ENCODE results near the gene DUSP21. TPM values are rescaled to one million over a fixed set of nuclear protein-coding genes. Genes with fewer than 3 reads are reported as not detected.

DUSP21 gene
- total RNA-seq (not detected in 2 replicates), polyA plus RNA-seq (not detected in 2 replicates), polyA minus RNA-seq (not detected in 2 replicates)
- total RNA-seq (2013) = not detected

GRCh38 chrX:44843753-44844152 is at the start of gene DUSP21:
Gene DUSP21, plus strand, starts transcription at chrX:44844021. Its CDS starts 112 bp downstream, at chrX:44844133.
- Mint-ChIP-seq H3K9me3 (ENCODE audit: insufficient read depth) (no peaks in the 10 kb centered on the region), H3K4me1 (no peaks in the 10 kb centered on the region), H3K27ac (no peak within 1 kb of the TSS), H3K4me3 (no peak within 1 kb of the TSS), H3K27me3 (no peaks in the 10 kb centered on the region)
- Histone ChIP-seq H4K20me1 (ENCODE audit: control insufficient read depth, insufficient read depth, low read length, poor library complexity, severe bottlenecking) (no peaks in the 10 kb centered on the region), H3K27ac (ENCODE audit: low read length in 2 of 2) (no peak within 1 kb of the TSS), H3K4me3 (ENCODE audit: control extremely low read depth in 1 of 5, extremely low read depth in 1 of 5, insufficient read depth in 1 of 5, low read depth in 2 of 5, low read length in 4 of 5) (no peak within 1 kb of the TSS), H3K36me3 (replicated peaks in 1 of 2; ENCODE audit: control extremely low read depth in 1 of 2, control insufficient read depth in 1 of 2, extremely low read depth in 1 of 2, insufficient read depth in 2 of 2, low read length in 1 of 2) (no peaks in the 10 kb centered on the region), H3K4me1 (ENCODE audit: control insufficient read depth in 2 of 2, insufficient read depth in 2 of 2, low read length in 2 of 2) (no peaks in the 10 kb centered on the region), H3K4me2 (replicated peaks; ENCODE audit: low read depth, low read length, poor library complexity, severe bottlenecking) (no peak within 1 kb of the TSS), H3K79me2 (ENCODE audit: control insufficient read depth, insufficient read depth, low read length) (no peaks in the 10 kb centered on the region), H3K9me3 (ENCODE audit: control extremely low read depth in 1 of 3, control insufficient read depth in 2 of 3, insufficient read depth in 1 of 3, low read length in 2 of 3) (no peaks in the 10 kb centered on the region), H3K27me3 (replicated peaks in 1 of 4; ENCODE audit: control extremely low read depth in 1 of 4, control insufficient read depth in 3 of 4, insufficient read depth in 4 of 4, low read length in 3 of 4) (no peaks in the 10 kb centered on the region), H2AFZ (ENCODE audit: insufficient read depth, low read depth, low read length, poor library complexity, severe bottlenecking) (no peak within 1 kb of the TSS), H3K9ac (ENCODE audit: low read length) (no peak within 1 kb of the TSS)
- DNase-seq = no peak
- WGBS (ENCODE audit: insufficient coverage) = 96% methylated on average over 11 of the region's 16 CpGs
- TF ChIP-seq, protein P1, sequence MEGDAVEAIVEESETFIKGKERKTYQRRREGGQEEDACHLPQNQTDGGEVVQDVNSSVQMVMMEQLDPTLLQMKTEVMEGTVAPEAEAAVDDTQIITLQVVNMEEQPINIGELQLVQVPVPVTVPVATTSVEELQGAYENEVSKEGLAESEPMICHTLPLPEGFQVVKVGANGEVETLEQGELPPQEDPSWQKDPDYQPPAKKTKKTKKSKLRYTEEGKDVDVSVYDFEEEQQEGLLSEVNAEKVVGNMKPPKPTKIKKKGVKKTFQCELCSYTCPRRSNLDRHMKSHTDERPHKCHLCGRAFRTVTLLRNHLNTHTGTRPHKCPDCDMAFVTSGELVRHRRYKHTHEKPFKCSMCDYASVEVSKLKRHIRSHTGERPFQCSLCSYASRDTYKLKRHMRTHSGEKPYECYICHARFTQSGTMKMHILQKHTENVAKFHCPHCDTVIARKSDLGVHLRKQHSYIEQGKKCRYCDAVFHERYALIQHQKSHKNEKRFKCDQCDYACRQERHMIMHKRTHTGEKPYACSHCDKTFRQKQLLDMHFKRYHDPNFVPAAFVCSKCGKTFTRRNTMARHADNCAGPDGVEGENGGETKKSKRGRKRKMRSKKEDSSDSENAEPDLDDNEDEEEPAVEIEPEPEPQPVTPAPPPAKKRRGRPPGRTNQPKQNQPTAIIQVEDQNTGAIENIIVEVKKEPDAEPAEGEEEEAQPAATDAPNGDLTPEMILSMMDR (IDR thresholded peaks at IDR 0.05) = no peak
- no peak for TF ChIP-seq EZH2 (IDR thresholded peaks at IDR 0.05; ENCODE audit: borderline replicate concordance, insufficient read depth, low read depth, low read length, poor library complexity, severe bottlenecking)
- ChIA-PET CTCF (no interaction called here), POLR2A (no interaction called here)
- intact Hi-C loops (cut with micrococcal nuclease) = no loop called here
- ATAC-seq (ENCODE audit: low read depth) = no peak

DNA sequence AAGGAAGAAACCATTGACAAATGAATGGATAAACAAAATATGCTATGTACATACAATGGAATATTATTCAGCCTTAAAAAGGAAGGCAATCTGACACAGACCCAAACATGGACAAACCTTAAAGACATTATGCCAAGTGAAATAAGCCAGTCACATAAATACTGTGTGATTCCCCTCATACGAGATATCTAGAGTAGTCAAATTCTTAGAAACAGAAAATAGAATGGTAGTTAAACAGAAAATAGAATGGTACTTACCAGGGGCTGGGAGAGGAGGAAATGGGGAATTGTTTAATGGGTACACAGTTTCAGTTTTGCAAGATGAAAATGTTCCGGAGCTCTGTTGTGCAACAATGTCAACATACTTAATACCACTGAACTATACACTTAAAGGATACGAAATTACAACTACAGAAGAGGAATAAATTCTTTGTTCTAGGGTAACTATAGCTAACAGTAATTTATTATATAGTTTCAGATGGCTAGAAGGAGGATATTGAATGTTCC is 47.8 kb upstream of the DUSP21 start:
- Histone ChIP-seq H3K9me3 (ENCODE audit: control extremely low read depth in 1 of 3, control insufficient read depth in 2 of 3, insufficient read depth in 1 of 3, low read length in 2 of 3) (no peaks in the 10 kb centered on the region), H3K4me2 (replicated peaks; ENCODE audit: low read depth, low read length, poor library complexity, severe bottlenecking) (no peak overlapping the region), H3K79me2 (ENCODE audit: control insufficient read depth, insufficient read depth, low read length) (no peaks in the 10 kb centered on the region), H3K27ac (ENCODE audit: low read length in 2 of 2) (no peak overlapping the region), H3K27me3 (replicated peaks in 1 of 4; ENCODE audit: control extremely low read depth in 1 of 4, control insufficient read depth in 3 of 4, insufficient read depth in 4 of 4, low read length in 3 of 4) (no peaks in the 10 kb centered on the region), H3K36me3 (replicated peaks in 1 of 2; ENCODE audit: control extremely low read depth in 1 of 2, control insufficient read depth in 1 of 2, extremely low read depth in 1 of 2, insufficient read depth in 2 of 2, low read length in 1 of 2) (no peaks in the 10 kb centered on the region), H3K4me3 (ENCODE audit: control extremely low read depth in 1 of 5, extremely low read depth in 1 of 5, insufficient read depth in 1 of 5, low read depth in 2 of 5, low read length in 4 of 5) (no peak overlapping the region), H4K20me1 (ENCODE audit: control insufficient read depth, insufficient read depth, low read length, poor library complexity, severe bottlenecking) (no peaks in the 10 kb centered on the region), H3K4me1 (ENCODE audit: control insufficient read depth in 2 of 2, insufficient read depth in 2 of 2, low read length in 2 of 2) (no peaks in the 10 kb centered on the region), H2AFZ (ENCODE audit: insufficient read depth, low read depth, low read length, poor library complexity, severe bottlenecking) (no peak overlapping the region), H3K9ac (ENCODE audit: low read length) (no peak overlapping the region)
- H3K4me3 Mint-ChIP-seq = no peak overlapping the region
- H3K27ac Mint-ChIP-seq = no peak overlapping the region
- no peaks in the 10 kb centered on the region for H3K27me3 Mint-ChIP-seq
- intact Hi-C loops (cut with micrococcal nuclease) = no loop called here
- H3K9me3 Mint-ChIP-seq (ENCODE audit: insufficient read depth) = no peaks in the 10 kb centered on the region
- no peaks in the 10 kb centered on the region for H3K4me1 Mint-ChIP-seq
- TF ChIP-seq EZH2 (IDR thresholded peaks at IDR 0.05; ENCODE audit: borderline replicate concordance, insufficient read depth, low read depth, low read length, poor library complexity, severe bottlenecking) = no peak
- TF ChIP-seq, protein P1 (IDR thresholded peaks at IDR 0.05) = no peak
- CTCF ChIA-PET = no interaction called here
- ATAC-seq (ENCODE audit: low read depth) (no peak), DNase-seq (no peak)
- WGBS (ENCODE audit: insufficient coverage) = no CpG with 5 or more reads among the region's 3 CpGs
- POLR2A ChIA-PET = no interaction called here
